GM23338 (cell line): Measurements from ENCODE around the gene RASA3. TPM values are rescaled to one million over a fixed set of nuclear protein-coding genes. Genes with fewer than 3 reads are reported as not detected.

Source experiments
- ATAC-seq: fragments of 200-7000 bp; cut with Tn5 transposase; 3 replicates; pipeline ENCODE4 v1.9.1; 2020
- DNase-seq: peaks from one replicate; pipeline ENCODE4 v3.0.0-alpha.2; 2015; ENCODE audit warnings: low spot score
- H2AFZ ChIP-seq: fragments of 200-600 bp; sonication (generic); 2 replicates; pipeline ENCODE4 v1.8.0; 2016; ENCODE audit warnings: antibody characterized with exemption, mild to moderate bottlenecking, moderate library complexity
- H3F3A ChIP-seq: fragments of 200-600 bp; sonication (generic); replicated peaks from 2 replicates; pipeline ENCODE4 v1.8.0; 2017; ENCODE audit warnings: antibody characterized with exemption, mixed run types, low read depth
- H3K27ac ChIP-seq: fragments of 200-600 bp; sonication (generic); 2 replicates; pipeline ENCODE4 v1.6.1; 2016; ENCODE audit warnings: low read depth
- H3K27me3 ChIP-seq: fragments of 200-600 bp; sonication (generic); 2 replicates; pipeline ENCODE4 v1.8.0; 2016; ENCODE audit warnings: mild to moderate bottlenecking, mixed run types, moderate library complexity; ENCODE audit not compliant: insufficient read depth
- H3K36me3 ChIP-seq: fragments of 200-600 bp; sonication (generic); 2 replicates; pipeline ENCODE4 v1.8.0; 2016; ENCODE audit warnings: mild to moderate bottlenecking; ENCODE audit not compliant: insufficient read depth
- H3K4me1 ChIP-seq: fragments of 200-600 bp; sonication (generic); 2 replicates; pipeline ENCODE4 v1.8.0; 2016; ENCODE audit warnings: mild to moderate bottlenecking, moderate library complexity; ENCODE audit not compliant: insufficient read depth
- H3K4me2 ChIP-seq: fragments of 200-600 bp; sonication (generic); 2 replicates; pipeline ENCODE4 v1.7.1; 2017; ENCODE audit warnings: mixed run types
- H3K4me3 ChIP-seq: fragments of 200-600 bp; sonication (generic); 2 replicates; pipeline ENCODE4 v1.6.1; 2016; ENCODE audit warnings: mixed run types
- H3K79me2 ChIP-seq: fragments of 200-600 bp; sonication (generic); replicated peaks from 2 replicates; pipeline ENCODE4 v1.8.0; 2017; ENCODE audit warnings: mild to moderate bottlenecking; ENCODE audit not compliant: insufficient read depth
- H3K9me2 ChIP-seq: fragments of 200-600 bp; sonication (generic); 2 replicates; pipeline ENCODE4 v1.8.0; 2017; ENCODE audit not compliant: insufficient read depth
- H4K20me1 ChIP-seq: fragments of 200-600 bp; sonication (generic); replicated peaks from 2 replicates; pipeline ENCODE4 v1.8.0; 2017; ENCODE audit warnings: mild to moderate bottlenecking; ENCODE audit not compliant: insufficient read depth
- H3K27ac Mint-ChIP-seq: 2 replicates; pipeline ENCODE4 v1.8.0; 2020; ENCODE audit warnings: inconsistent platforms, mild to moderate bottlenecking, moderate library complexity, mixed read lengths
- H3K27me3 Mint-ChIP-seq: 3 replicates; pipeline ENCODE4 v1.8.0; 2022; ENCODE audit warnings: low read depth, mild to moderate bottlenecking, moderate library complexity, mixed read lengths, inconsistent platforms; ENCODE audit not compliant: insufficient read depth, poor library complexity
- H3K36me3 Mint-ChIP-seq: 3 replicates; pipeline ENCODE4 v1.8.0; 2021; ENCODE audit warnings: low read depth, mild to moderate bottlenecking, inconsistent platforms, moderate library complexity, mixed read lengths
- H3K4me1 Mint-ChIP-seq: 3 replicates; pipeline ENCODE4 v1.8.0; 2020; ENCODE audit warnings: mild to moderate bottlenecking, inconsistent platforms, mixed read lengths
- H3K4me3 Mint-ChIP-seq: 3 replicates; pipeline ENCODE4 v1.8.0; 2021; ENCODE audit warnings: moderate library complexity, mild to moderate bottlenecking, inconsistent platforms, mixed read lengths
- H3K9me3 Mint-ChIP-seq: 3 replicates; pipeline ENCODE4 v1.8.0; 2020; ENCODE audit warnings: moderate library complexity, mild to moderate bottlenecking, inconsistent platforms, mixed read lengths
- CREB1 ChIP-seq: fragments of 250-450 bp; sonication (Bioruptor Pico); IDR thresholded peaks from 2 replicates; pipeline ENCODE4 v1.5.0; 2020; ENCODE audit warnings: low read depth, mild to moderate bottlenecking, moderate library complexity
- EZH2 ChIP-seq: fragments of 200-600 bp; sonication (generic); IDR thresholded peaks from one replicate; pipeline ENCODE4 v1.8.0; 2017; ENCODE audit warnings: antibody characterized with exemption, mild to moderate bottlenecking, low read depth; ENCODE audit not compliant: unreplicated experiment
- EZH2phosphoT487 ChIP-seq: fragments of 200-600 bp; sonication (generic); IDR thresholded peaks from one replicate; pipeline ENCODE4 v1.8.1; 2018; ENCODE audit warnings: antibody characterized with exemption; ENCODE audit not compliant: unreplicated experiment
- JUNB ChIP-seq: IDR thresholded peaks from one replicate; pipeline ENCODE4 v1.6.1; 2016; ENCODE audit warnings: antibody characterized with exemption; ENCODE audit not compliant: unreplicated experiment
- NANOG ChIP-seq: IDR thresholded peaks from 2 replicates; pipeline ENCODE4 v1.6.1; 2016; ENCODE audit warnings: antibody characterized with exemption, borderline replicate concordance
- POLR2AphosphoS5 ChIP-seq: IDR thresholded peaks from 2 replicates; pipeline ENCODE4 v1.6.1; 2016; ENCODE audit warnings: antibody characterized with exemption, low read depth
- STAT1 ChIP-seq: IDR thresholded peaks from one replicate; pipeline ENCODE4 v1.6.1; 2016; ENCODE audit warnings: antibody characterized with exemption; ENCODE audit not compliant: unreplicated experiment
- ZNF114 ChIP-seq: fragments of 250-450 bp; sonication (Bioruptor Pico); IDR thresholded peaks from 2 replicates; pipeline ENCODE4 v1.5.0; 2020; ENCODE audit warnings: mild to moderate bottlenecking, moderate library complexity
- ZNF331 ChIP-seq: fragments of 250-450 bp; sonication (Bioruptor Pico); IDR thresholded peaks from 2 replicates; pipeline ENCODE4 v1.5.0; 2020; ENCODE audit warnings: low read depth, mild to moderate bottlenecking, moderate library complexity
- polyA plus RNA-seq: library from polyadenylated mRNA; unstranded; fragments of >200 nt; fragmentation: Nextera tagmentation; extraction: Ambion mirVana; gene quantifications from 2 replicates; pipeline ENCODE4 v1.2.1, GENCODE V29; 2016
- total RNA-seq: library from RNA; depleted of rRNA; stranded (reverse); fragments of >200 nt; shearing (Covaris generic); gene quantifications from 2 replicates; pipeline ENCODE4 v1.2.3, GENCODE V29; 2014
- TF ChIP-seq, protein P1 (sequence below): IDR thresholded peaks from 2 replicates; pipeline ENCODE4 v1.6.1; 2016; ENCODE audit warnings: antibody characterized with exemption
- TF ChIP-seq, protein P2 (sequence below): fragments of 250-450 bp; sonication (Bioruptor Pico); IDR thresholded peaks from 2 replicates; pipeline ENCODE4 v1.5.0; 2020; ENCODE audit warnings: mild to moderate bottlenecking, moderate library complexity
- TF ChIP-seq, protein P3 (sequence below): IDR thresholded peaks from one replicate; pipeline ENCODE4 v1.6.1; 2018; ENCODE audit warnings: antibody characterized with exemption; ENCODE audit not compliant: unreplicated experiment
- TF ChIP-seq, protein P4 (sequence below), 2 experiments: fragments of 200-600 bp in 1 of 2; sonication (generic) in 1 of 2; conservative IDR thresholded peaks; 2 replicates each; pipeline versions ENCODE4 v1.5.1 to v1.6.1; 2016 to 2017; ENCODE audit warnings: antibody characterized with exemption in 2 of 2, low read depth in 2 of 2, mild to moderate bottlenecking in 2 of 2, moderate library complexity in 1 of 2

RASA3 gene
- total and polyA plus RNA-seq, 2 experiments from 2014 or later = 11.2 to 20.7 TPM

DNA sequence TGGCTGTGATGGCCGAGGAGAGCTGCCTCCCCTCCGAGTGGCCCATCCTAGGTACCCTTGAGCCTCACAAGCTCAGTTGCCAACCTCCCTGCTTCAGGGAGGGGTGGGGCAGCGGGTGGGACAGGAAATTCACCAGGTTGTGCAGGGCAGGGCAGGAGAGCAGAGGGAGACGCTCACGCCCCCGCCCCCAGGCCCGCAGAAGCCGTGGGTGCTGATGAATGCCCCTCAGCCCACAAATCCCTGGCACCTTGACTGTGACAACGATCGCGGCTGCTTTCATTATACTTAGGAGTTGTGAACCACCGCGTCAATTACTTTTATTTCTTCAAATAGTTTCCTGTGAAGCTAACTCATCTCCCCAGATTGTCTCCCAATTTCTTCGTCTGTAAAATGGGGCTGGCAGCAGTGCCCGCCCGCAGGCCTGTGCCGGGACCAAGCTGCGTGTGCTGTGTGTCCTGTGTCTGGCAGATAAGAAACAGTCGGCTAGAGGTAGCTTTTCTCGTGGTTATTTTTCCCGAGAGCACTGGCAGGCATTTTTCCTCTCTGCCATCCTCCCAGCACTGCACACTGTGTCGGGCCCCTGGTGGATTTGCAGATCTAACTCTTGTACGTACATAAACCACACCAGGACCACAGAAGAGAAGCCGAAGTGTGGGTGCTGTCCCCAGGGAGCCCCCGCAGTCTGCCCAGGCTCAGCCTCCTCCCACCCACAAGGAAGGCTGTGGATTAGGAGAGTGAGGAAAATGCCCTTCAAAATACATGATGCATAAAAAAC is 7.9 kb upstream of the RASA3 start:
- peaks cover 7% of the 10 kb centered on the region; the same call in 2 of the 3 replicates for H3K9me3 Mint-ChIP-seq
- Histone ChIP-seq H3K4me1 (no peaks in the 10 kb centered on the region), H3K36me3 (no peaks in the 10 kb centered on the region; the same call in 1 of the 2 replicates), H3K9me2 (no peaks in the 10 kb centered on the region), H3K27me3 (no peaks in the 10 kb centered on the region), H3K4me3 (no peak overlapping the region), H3K27ac (no peak overlapping the region), H2AFZ (no peak overlapping the region), H4K20me1 (no peaks in the 10 kb centered on the region), H3K4me2 (no peak overlapping the region), H3K79me2 (no peaks in the 10 kb centered on the region), H3F3A (no peaks in the 10 kb centered on the region; the same call in 1 of the 2 replicates)
- no peak overlapping the region for H3K4me3 Mint-ChIP-seq
- DNase-seq (no peak), ATAC-seq (no peak)
- peaks cover 8% of the 10 kb centered on the region for H3K27me3 Mint-ChIP-seq
- peaks cover 2% of the 10 kb centered on the region; the same call in 1 of the 3 replicates for H3K4me1 Mint-ChIP-seq
- TF ChIP-seq POLR2AphosphoS5 (no peak), EZH2phosphoT487 (no peak), JUNB (no peak), ZNF114 (CRISPR knock-in tag) (no peak), STAT1 (no peak), CREB1 (no peak), NANOG (no peak), ZNF331 (no peak), EZH2 (no peak)
- TF ChIP-seq, protein P1, sequence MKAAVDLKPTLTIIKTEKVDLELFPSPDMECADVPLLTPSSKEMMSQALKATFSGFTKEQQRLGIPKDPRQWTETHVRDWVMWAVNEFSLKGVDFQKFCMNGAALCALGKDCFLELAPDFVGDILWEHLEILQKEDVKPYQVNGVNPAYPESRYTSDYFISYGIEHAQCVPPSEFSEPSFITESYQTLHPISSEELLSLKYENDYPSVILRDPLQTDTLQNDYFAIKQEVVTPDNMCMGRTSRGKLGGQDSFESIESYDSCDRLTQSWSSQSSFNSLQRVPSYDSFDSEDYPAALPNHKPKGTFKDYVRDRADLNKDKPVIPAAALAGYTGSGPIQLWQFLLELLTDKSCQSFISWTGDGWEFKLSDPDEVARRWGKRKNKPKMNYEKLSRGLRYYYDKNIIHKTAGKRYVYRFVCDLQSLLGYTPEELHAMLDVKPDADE = no peak
- TF ChIP-seq, protein P2, sequence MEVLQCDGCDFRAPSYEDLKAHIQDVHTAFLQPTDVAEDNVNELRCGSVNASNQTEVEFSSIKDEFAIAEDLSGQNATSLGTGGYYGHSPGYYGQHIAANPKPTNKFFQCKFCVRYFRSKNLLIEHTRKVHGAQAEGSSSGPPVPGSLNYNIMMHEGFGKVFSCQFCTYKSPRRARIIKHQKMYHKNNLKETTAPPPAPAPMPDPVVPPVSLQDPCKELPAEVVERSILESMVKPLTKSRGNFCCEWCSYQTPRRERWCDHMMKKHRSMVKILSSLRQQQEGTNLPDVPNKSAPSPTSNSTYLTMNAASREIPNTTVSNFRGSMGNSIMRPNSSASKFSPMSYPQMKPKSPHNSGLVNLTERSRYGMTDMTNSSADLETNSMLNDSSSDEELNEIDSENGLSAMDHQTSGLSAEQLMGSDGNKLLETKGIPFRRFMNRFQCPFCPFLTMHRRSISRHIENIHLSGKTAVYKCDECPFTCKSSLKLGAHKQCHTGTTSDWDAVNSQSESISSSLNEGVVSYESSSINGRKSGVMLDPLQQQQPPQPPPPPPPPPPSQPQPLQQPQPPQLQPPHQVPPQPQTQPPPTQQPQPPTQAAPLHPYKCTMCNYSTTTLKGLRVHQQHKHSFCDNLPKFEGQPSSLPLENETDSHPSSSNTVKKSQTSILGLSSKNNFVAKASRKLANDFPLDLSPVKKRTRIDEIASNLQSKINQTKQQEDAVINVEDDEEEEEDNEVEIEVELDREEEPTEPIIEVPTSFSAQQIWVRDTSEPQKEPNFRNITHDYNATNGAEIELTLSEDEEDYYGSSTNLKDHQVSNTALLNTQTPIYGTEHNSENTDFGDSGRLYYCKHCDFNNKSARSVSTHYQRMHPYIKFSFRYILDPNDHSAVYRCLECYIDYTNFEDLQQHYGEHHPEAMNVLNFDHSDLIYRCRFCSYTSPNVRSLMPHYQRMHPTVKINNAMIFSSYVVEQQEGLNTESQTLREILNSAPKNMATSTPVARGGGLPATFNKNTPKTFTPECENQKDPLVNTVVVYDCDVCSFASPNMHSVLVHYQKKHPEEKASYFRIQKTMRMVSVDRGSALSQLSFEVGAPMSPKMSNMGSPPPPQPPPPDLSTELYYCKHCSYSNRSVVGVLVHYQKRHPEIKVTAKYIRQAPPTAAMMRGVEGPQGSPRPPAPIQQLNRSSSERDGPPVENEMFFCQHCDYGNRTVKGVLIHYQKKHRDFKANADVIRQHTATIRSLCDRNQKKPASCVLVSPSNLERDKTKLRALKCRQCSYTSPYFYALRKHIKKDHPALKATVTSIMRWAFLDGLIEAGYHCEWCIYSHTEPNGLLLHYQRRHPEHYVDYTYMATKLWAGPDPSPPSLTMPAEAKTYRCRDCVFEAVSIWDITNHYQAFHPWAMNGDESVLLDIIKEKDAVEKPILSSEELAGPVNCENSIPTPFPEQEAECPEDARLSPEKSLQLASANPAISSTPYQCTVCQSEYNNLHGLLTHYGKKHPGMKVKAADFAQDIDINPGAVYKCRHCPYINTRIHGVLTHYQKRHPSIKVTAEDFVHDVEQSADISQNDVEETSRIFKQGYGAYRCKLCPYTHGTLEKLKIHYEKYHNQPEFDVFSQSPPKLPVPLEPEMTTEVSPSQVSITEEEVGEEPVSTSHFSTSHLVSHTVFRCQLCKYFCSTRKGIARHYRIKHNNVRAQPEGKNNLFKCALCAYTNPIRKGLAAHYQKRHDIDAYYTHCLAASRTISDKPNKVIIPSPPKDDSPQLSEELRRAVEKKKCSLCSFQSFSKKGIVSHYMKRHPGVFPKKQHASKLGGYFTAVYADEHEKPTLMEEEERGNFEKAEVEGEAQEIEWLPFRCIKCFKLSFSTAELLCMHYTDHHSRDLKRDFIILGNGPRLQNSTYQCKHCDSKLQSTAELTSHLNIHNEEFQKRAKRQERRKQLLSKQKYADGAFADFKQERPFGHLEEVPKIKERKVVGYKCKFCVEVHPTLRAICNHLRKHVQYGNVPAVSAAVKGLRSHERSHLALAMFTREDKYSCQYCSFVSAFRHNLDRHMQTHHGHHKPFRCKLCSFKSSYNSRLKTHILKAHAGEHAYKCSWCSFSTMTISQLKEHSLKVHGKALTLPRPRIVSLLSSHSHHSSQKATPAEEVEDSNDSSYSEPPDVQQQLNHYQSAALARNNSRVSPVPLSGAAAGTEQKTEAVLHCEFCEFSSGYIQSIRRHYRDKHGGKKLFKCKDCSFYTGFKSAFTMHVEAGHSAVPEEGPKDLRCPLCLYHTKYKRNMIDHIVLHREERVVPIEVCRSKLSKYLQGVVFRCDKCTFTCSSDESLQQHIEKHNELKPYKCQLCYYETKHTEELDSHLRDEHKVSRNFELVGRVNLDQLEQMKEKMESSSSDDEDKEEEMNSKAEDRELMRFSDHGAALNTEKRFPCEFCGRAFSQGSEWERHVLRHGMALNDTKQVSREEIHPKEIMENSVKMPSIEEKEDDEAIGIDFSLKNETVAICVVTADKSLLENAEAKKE = no peak
- TF ChIP-seq, protein P3, sequence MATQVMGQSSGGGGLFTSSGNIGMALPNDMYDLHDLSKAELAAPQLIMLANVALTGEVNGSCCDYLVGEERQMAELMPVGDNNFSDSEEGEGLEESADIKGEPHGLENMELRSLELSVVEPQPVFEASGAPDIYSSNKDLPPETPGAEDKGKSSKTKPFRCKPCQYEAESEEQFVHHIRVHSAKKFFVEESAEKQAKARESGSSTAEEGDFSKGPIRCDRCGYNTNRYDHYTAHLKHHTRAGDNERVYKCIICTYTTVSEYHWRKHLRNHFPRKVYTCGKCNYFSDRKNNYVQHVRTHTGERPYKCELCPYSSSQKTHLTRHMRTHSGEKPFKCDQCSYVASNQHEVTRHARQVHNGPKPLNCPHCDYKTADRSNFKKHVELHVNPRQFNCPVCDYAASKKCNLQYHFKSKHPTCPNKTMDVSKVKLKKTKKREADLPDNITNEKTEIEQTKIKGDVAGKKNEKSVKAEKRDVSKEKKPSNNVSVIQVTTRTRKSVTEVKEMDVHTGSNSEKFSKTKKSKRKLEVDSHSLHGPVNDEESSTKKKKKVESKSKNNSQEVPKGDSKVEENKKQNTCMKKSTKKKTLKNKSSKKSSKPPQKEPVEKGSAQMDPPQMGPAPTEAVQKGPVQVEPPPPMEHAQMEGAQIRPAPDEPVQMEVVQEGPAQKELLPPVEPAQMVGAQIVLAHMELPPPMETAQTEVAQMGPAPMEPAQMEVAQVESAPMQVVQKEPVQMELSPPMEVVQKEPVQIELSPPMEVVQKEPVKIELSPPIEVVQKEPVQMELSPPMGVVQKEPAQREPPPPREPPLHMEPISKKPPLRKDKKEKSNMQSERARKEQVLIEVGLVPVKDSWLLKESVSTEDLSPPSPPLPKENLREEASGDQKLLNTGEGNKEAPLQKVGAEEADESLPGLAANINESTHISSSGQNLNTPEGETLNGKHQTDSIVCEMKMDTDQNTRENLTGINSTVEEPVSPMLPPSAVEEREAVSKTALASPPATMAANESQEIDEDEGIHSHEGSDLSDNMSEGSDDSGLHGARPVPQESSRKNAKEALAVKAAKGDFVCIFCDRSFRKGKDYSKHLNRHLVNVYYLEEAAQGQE = no peak
- TF ChIP-seq, protein P4, sequence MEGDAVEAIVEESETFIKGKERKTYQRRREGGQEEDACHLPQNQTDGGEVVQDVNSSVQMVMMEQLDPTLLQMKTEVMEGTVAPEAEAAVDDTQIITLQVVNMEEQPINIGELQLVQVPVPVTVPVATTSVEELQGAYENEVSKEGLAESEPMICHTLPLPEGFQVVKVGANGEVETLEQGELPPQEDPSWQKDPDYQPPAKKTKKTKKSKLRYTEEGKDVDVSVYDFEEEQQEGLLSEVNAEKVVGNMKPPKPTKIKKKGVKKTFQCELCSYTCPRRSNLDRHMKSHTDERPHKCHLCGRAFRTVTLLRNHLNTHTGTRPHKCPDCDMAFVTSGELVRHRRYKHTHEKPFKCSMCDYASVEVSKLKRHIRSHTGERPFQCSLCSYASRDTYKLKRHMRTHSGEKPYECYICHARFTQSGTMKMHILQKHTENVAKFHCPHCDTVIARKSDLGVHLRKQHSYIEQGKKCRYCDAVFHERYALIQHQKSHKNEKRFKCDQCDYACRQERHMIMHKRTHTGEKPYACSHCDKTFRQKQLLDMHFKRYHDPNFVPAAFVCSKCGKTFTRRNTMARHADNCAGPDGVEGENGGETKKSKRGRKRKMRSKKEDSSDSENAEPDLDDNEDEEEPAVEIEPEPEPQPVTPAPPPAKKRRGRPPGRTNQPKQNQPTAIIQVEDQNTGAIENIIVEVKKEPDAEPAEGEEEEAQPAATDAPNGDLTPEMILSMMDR (conservative IDR thresholded peaks at IDR 0.05; ENCODE audit: low read depth in 2 of 2) = no peak
- no peak overlapping the region for H3K27ac Mint-ChIP-seq
- H3K36me3 Mint-ChIP-seq = peaks cover 3% of the 10 kb centered on the region; the same call in 1 of the 3 replicates
